Sigmoid colon (tissue), 7 donors: Measurements from ENCODE around the gene GAS2L1. TPM values are rescaled to one million over a fixed set of nuclear protein-coding genes. Genes with fewer than 3 reads are reported as not detected.

ENCODE experiments used
- DNase-seq: peaks from one replicate; pipeline ENCODE4 v3.0.0-alpha.2; 2019
- H3K27ac ChIP-seq, 4 donors: fragments of 200-600 bp; sonication (generic); one replicate each; pipeline ENCODE4 v1.5.1; 2016 to 2019; ENCODE audit warnings: mild to moderate bottlenecking in 1 of 4
- H3K27me3 ChIP-seq, 3 donors: fragments of 200-600 bp; sonication (generic); one replicate each; pipeline ENCODE4 v1.5.1; 2019; ENCODE audit warnings: mild to moderate bottlenecking in 1 of 3
- H3K36me3 ChIP-seq, 4 donors: fragments of 200-600 bp; sonication (generic); one replicate each; pipeline ENCODE4 v1.5.1; 2016 to 2019
- H3K4me1 ChIP-seq, 4 donors: fragments of 200-600 bp; sonication (generic); one replicate each; pipeline ENCODE4 v1.5.1; 2017 to 2019
- H3K4me3 ChIP-seq, 4 donors: fragments of 200-600 bp; sonication (generic); one replicate each; pipeline ENCODE4 v1.5.1; 2017 to 2019; ENCODE audit warnings: mild to moderate bottlenecking in 2 of 4, moderate library complexity in 1 of 4
- H3K9me3 ChIP-seq, 4 donors: fragments of 200-600 bp in 3 of 4; sonication (generic) in 3 of 4; one replicate each; pipeline versions ENCODE4 v1.5.1 to v1.6.1; 2013 to 2019
- EP300 ChIP-seq, 4 donors: sonication (generic); formaldehyde crosslinking; IDR thresholded peaks; one replicate each; pipeline ENCODE4 v1.6.1; 2017; ENCODE audit warnings: antibody characterized with exemption in 4 of 4
- POLR2A ChIP-seq, 2 donors: fragments of 450-650 bp; IDR thresholded peaks; one replicate each; pipeline ENCODE4 v1.6.1; 2016; ENCODE audit warnings: antibody characterized with exemption in 2 of 2, mild to moderate bottlenecking in 2 of 2, moderate library complexity in 2 of 2
- POLR2AphosphoS5 ChIP-seq, 4 donors: sonication (generic); formaldehyde crosslinking; IDR thresholded peaks; one replicate each; pipeline ENCODE4 v1.6.1; 2017; ENCODE audit warnings: antibody characterized with exemption in 4 of 4
- WGBS, 2 donors: extraction: QIAGEN DNeasy Blood & Tissue Kit; methylation state at CpG; one replicate each; pipeline ENCODE4 v1.1.7; 2013; 5-methylcytosine and 5-hydroxymethylcytosine counted together
- intact Hi-C: fragments of 100-400 bp; cut with DNase I; formaldehyde crosslinking; loops from one replicate; pipeline ENCODE4 v1.15.1; 2023
- polyA plus RNA-seq, 3 donors: library from polyadenylated mRNA; stranded (reverse); fragments of 200-250 nt; gene quantifications; one replicate each; pipeline ENCODE4 v1.2.3, GENCODE V29; 2013
- total RNA-seq, 4 donors: library from RNA; depleted of rRNA; stranded (reverse); fragments of >200 nt; gene quantifications; one replicate each; pipeline ENCODE4 v1.1.0, GENCODE V29; 2016
- TF ChIP-seq, protein P1 (sequence below), 4 experiments: fragments of 450-650 bp in 3 of 4; fragments of 200-600 bp in 1 of 4; IDR thresholded peaks; one replicate each; pipeline ENCODE4 v1.5.1; 2016 to 2019; ENCODE audit warnings: antibody characterized with exemption in 4 of 4, mild to moderate bottlenecking in 3 of 4, moderate library complexity in 2 of 4
- donor health status: healthy with polysubstance abuse.
- donor health status: Bipolar disorder and iron deficiency.
- donor health status: healthy.

GAS2L1 gene
- total and polyA plus RNA-seq, 7 donors = 12.0 to 27.5 (median 22.1) TPM

DNA sequence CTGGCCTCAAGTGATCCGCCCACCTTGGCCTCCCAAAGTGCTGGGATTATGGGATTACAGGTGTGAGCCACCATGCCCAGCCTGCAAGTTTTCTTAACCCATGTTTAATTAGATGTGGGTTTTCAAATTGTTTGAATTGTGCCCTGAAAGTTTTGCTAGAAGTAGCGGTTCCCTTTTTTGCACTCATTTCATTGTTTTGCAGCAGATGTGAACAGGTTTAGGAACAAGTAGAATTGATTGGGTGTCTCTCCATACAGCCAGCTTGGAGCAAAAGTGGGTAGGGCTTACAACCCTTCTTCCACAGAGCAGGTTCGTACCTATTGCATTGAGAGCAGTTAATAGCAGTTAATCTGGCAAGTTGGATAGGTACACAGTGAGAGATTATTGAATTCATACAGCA, 22.3 kb upstream of the GAS2L1 start:
- peaks cover 46 to 100% (median 88%) of the 10 kb centered on the region in 4 donors for H3K36me3 ChIP-seq
- WGBS, 2 donors = 94 to 99% methylated on average over 3 of the region's 3 CpGs

DNA sequence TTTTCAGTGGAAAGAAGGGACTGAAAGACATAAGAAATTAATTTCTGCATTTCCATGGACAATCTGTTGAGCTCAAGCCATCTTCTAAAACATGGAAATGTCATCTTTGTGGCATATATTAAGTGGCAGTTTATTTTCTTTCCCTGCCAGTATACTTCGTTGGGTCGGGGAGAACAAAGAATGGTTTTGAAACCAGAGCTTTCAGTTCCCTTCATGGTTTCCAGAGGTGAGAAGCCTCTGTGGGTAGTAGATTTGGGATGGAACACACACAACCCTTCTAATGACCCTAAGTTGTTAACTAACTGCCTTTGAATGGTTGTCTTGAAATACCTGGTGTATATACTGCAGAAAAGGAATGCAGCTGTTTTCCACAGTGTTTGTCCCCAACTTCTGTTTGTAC, 17.6 kb upstream of the GAS2L1 start:
- no peak for DNase-seq
- peaks cover 0 to 16% (median 6%) of the 10 kb centered on the region in 4 donors for H3K4me1 ChIP-seq
- TF ChIP-seq POLR2AphosphoS5 (IDR thresholded peaks at IDR 0.05) = no peak
- TF ChIP-seq EP300 (IDR thresholded peaks at IDR 0.05) = no peak
- TF ChIP-seq, protein P1, sequence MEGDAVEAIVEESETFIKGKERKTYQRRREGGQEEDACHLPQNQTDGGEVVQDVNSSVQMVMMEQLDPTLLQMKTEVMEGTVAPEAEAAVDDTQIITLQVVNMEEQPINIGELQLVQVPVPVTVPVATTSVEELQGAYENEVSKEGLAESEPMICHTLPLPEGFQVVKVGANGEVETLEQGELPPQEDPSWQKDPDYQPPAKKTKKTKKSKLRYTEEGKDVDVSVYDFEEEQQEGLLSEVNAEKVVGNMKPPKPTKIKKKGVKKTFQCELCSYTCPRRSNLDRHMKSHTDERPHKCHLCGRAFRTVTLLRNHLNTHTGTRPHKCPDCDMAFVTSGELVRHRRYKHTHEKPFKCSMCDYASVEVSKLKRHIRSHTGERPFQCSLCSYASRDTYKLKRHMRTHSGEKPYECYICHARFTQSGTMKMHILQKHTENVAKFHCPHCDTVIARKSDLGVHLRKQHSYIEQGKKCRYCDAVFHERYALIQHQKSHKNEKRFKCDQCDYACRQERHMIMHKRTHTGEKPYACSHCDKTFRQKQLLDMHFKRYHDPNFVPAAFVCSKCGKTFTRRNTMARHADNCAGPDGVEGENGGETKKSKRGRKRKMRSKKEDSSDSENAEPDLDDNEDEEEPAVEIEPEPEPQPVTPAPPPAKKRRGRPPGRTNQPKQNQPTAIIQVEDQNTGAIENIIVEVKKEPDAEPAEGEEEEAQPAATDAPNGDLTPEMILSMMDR (IDR thresholded peaks at IDR 0.05) = no peak
- TF ChIP-seq POLR2A (IDR thresholded peaks at IDR 0.05) = no peak
- H3K27ac ChIP-seq = no peak overlapping the region
- H3K9me3 ChIP-seq = no peaks in the 10 kb centered on the region
- no peaks in the 10 kb centered on the region for H3K27me3 ChIP-seq
- H3K4me3 ChIP-seq = no peak overlapping the region
- 54 to 57% methylated on average over 2 of the region's 2 CpGs for WGBS, 2 donors
- intact Hi-C loops = no loop called here
- peaks cover 30 to 100% (median 83%) of the 10 kb centered on the region in 4 donors for H3K36me3 ChIP-seq

More for the DNA sequence above, 22.3 kb upstream of the GAS2L1 start:
- no peak for TF ChIP-seq EP300 (IDR thresholded peaks at IDR 0.05)
- no peak for TF ChIP-seq POLR2A (IDR thresholded peaks at IDR 0.05)
- TF ChIP-seq, protein P1 (IDR thresholded peaks at IDR 0.05) = no peak
- TF ChIP-seq POLR2AphosphoS5 (IDR thresholded peaks at IDR 0.05) = no peak
- H3K27ac ChIP-seq = no peak overlapping the region
- no peak for DNase-seq
- intact Hi-C loops = no loop called here
- H3K4me1 ChIP-seq = peaks cover 0 to 7% (median under 1%) of the 10 kb centered on the region in 4 donors
- no peaks in the 10 kb centered on the region for H3K9me3 ChIP-seq
- no peak overlapping the region for H3K4me3 ChIP-seq
- no peaks in the 10 kb centered on the region for H3K27me3 ChIP-seq

DNA sequence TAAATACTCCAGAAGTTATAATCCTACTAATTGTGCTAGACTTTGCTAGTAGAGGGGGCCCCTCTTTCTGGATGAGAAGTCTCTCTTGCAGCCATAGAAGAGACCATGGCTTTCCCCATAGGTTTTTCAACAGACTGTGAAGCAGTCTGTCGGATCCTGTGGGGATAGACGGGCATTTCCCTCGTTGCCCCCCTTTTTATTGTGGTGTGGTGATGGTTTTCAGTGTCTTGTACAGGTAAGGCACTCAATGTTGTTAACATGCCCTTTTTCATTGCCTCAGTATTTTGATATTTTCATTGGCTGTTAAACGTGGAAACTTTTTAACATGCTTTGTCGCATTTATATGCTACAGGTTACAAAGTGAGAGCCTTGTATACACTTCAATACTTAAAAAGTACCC, 16.4 kb upstream of the GAS2L1 start:
- H3K27ac ChIP-seq = no peak overlapping the region
- WGBS, 2 donors = 67 to 77% methylated on average over 5 of the region's 5 CpGs

DNA sequence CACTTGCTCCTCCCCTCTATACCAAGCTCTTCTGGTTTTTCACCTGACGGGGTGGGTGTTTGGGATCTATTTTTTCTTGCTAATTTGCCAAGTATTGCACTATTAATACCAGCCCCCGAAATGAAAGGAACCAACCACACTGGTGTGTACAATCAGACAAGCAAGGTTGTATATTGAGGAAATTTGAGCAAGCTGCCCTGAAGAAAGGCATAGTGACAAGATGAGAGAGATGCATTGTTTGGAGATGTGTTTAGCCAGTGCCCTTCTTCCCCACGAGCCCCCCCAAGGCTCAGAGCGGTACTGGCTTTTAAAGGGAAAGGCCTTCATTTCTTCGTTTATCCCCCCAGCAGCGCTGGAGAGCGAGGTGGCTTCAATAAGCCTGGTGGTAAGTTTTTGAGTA, 15.2 kb upstream of the GAS2L1 start:
- no peaks in the 10 kb centered on the region for H3K27me3 ChIP-seq
- H3K27ac ChIP-seq = no peak overlapping the region
- WGBS, 2 donors = 84% methylated on average over 7 of the region's 7 CpGs
- H3K4me1 ChIP-seq = peaks cover 0 to 16% (median 6%) of the 10 kb centered on the region in 4 donors
- H3K9me3 ChIP-seq = no peaks in the 10 kb centered on the region
- DNase-seq = no peak
- H3K36me3 ChIP-seq = peaks cover 34 to 100% (median 85%) of the 10 kb centered on the region in 4 donors
- TF ChIP-seq, protein P1 (IDR thresholded peaks at IDR 0.05) = no peak
- TF ChIP-seq POLR2A (IDR thresholded peaks at IDR 0.05) = no peak
- TF ChIP-seq POLR2AphosphoS5 (IDR thresholded peaks at IDR 0.05) = no peak
- TF ChIP-seq EP300 (IDR thresholded peaks at IDR 0.05) = no peak
- H3K4me3 ChIP-seq = no peak overlapping the region
- intact Hi-C loops = no loop called here

More for the DNA sequence above, 16.4 kb upstream of the GAS2L1 start:
- intact Hi-C loops = no loop called here
- TF ChIP-seq POLR2AphosphoS5 (IDR thresholded peaks at IDR 0.05) (no peak), EP300 (IDR thresholded peaks at IDR 0.05) (no peak), POLR2A (IDR thresholded peaks at IDR 0.05) (no peak)
- TF ChIP-seq, protein P1 (IDR thresholded peaks at IDR 0.05) = no peak
- H3K36me3 ChIP-seq = peaks cover 24 to 100% (median 82%) of the 10 kb centered on the region in 4 donors
- H3K4me1 ChIP-seq = peaks cover 0 to 16% (median 6%) of the 10 kb centered on the region in 4 donors
- no peaks in the 10 kb centered on the region for H3K9me3 ChIP-seq
- no peaks in the 10 kb centered on the region for H3K27me3 ChIP-seq
- H3K4me3 ChIP-seq = no peak overlapping the region
- DNase-seq = no peak

DNA sequence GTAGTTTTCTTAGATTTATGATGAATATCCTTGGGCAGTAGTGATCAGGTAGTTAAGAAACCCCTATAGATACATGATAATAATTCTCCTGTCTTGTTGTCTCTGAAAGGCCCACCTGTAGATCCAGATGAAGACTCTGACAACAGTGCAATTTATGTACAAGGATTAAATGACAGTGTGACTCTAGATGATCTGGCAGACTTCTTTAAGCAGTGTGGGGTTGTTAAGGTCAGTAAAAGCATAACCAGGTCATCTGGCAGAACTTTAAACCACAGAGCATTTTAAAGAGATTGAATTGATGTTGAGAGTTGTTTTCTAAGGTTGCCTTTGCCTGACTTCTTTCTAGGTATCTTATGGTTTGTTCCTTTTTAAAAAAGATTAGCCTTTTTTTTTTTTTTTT, 14.1 kb upstream of the GAS2L1 start:
- H3K36me3 ChIP-seq = peaks cover 37 to 100% (median 87%) of the 10 kb centered on the region in 4 donors
- peaks cover 0 to 16% (median 6%) of the 10 kb centered on the region in 4 donors for H3K4me1 ChIP-seq
- no peak for TF ChIP-seq POLR2AphosphoS5 (IDR thresholded peaks at IDR 0.05)
- TF ChIP-seq EP300 (IDR thresholded peaks at IDR 0.05) = no peak
- no peak for TF ChIP-seq POLR2A (IDR thresholded peaks at IDR 0.05)
- TF ChIP-seq, protein P1 (IDR thresholded peaks at IDR 0.05) = no peak
- intact Hi-C loops = no loop called here
- no peak overlapping the region for H3K27ac ChIP-seq
- H3K27me3 ChIP-seq = no peaks in the 10 kb centered on the region
- no peak overlapping the region for H3K4me3 ChIP-seq
- H3K9me3 ChIP-seq = no peaks in the 10 kb centered on the region
- DNase-seq = no peak
